ENCODE data around the gene PLLP.

GRCh38 chr16:57224651-57225335 is 59.7 kb downstream of the PLLP start:
- TF ChIP-seq CTCF (conservative IDR thresholded peaks at IDR 0.05; ENCODE audit: low read depth in 2 of 2) = no peak
- TF ChIP-seq POLR2AphosphoS5 (IDR thresholded peaks at IDR 0.05; ENCODE audit: low read depth) = no peak
- TF ChIP-seq EZH2 (IDR thresholded peaks at IDR 0.05; ENCODE audit: low read depth, unreplicated experiment) = no peak

All from GM23338 (cell line).